HG02588 (cell line): ENCODE measurements around the gene UAP1.
"Not testable (repeated sequence)": the region's sequence is repeated elsewhere in the genome, so short reads cannot be mapped to it uniquely, and the experiment has no call there.

Experiments used
- ATAC-seq: cut with Tn5 transposase; IDR thresholded peaks from one replicate; pipeline ENCODE4 v1.9.1; 2021; ENCODE audit warnings: mild to moderate bottlenecking, moderate library complexity; ENCODE audit not compliant: unreplicated experiment

Gene UAP1

GRCh38 chr1:162564762-162565218 lies 3.3 kb downstream of the UAP1 start:
- no peak for ATAC-seq

GRCh38 chr1:162565460-162565859 lies 3.9 kb downstream of the UAP1 start:
- ATAC-seq, result no peak

GRCh38 chr1:162566870-162567269 lies 5.3 kb downstream of the UAP1 start:
- no peak for ATAC-seq

GRCh38 chr1:162568802-162569201 lies 7.3 kb downstream of the UAP1 start:
- no peak for ATAC-seq

- ATAC-seq, result no peak
These were observed 9.2 kb downstream of the UAP1 start for GRCh38 chr1:162570718-162571117.

- ATAC-seq, result not testable (repeated sequence)
These were observed 9.6 kb downstream of the UAP1 start for GRCh38 chr1:162571121-162571520.

- ATAC-seq, result no peak
These were observed 10.2 kb downstream of the UAP1 start for GRCh38 chr1:162571696-162572095.

- no peak for ATAC-seq
These were observed 11.6 kb downstream of the UAP1 start for GRCh38 chr1:162573136-162573535.

- no peak for ATAC-seq
These were observed 16.7 kb downstream of the UAP1 start for GRCh38 chr1:162578071-162578700.

GRCh38 chr1:162578936-162579335 lies 17.4 kb downstream of the UAP1 start:
- no peak for ATAC-seq

- ATAC-seq, result no peak
These were observed 18.8 kb downstream of the UAP1 start for GRCh38 chr1:162580308-162580707.

- not testable (repeated sequence) for ATAC-seq
These were observed 21.4 kb downstream of the UAP1 start for GRCh38 chr1:162582901-162583300.

GRCh38 chr1:162585101-162585500 lies 23.6 kb downstream of the UAP1 start:
- not testable (repeated sequence) for ATAC-seq

GRCh38 chr1:162587347-162587746 lies 25.8 kb downstream of the UAP1 start:
- no peak for ATAC-seq

- ATAC-seq, result no peak
These were observed 26.3 kb downstream of the UAP1 start for GRCh38 chr1:162587761-162588260.

GRCh38 chr1:162590101-162590500 lies 28.6 kb downstream of the UAP1 start:
- no peak for ATAC-seq

- no peak for ATAC-seq
These were observed 29.2 kb downstream of the UAP1 start for GRCh38 chr1:162590686-162591085.

- no peak for ATAC-seq
These were observed 35.1 kb downstream of the UAP1 start for GRCh38 chr1:162596514-162597170.

- no peak for ATAC-seq
These were observed 37.9 kb downstream of the UAP1 start for GRCh38 chr1:162599451-162599850.

- not testable (repeated sequence) for ATAC-seq
These were observed 41.6 kb downstream of the UAP1 start for GRCh38 chr1:162603117-162603516.

- no peak for ATAC-seq
These were observed 43.9 kb downstream of the UAP1 start for GRCh38 chr1:162605225-162605927.

GRCh38 chr1:162609306-162609705 lies 47.8 kb downstream of the UAP1 start:
- ATAC-seq, result no peak
